ENCODE data around the gene KIF5C. TPM values are rescaled to one million over a fixed set of nuclear protein-coding genes. Genes with fewer than 3 reads are reported as not detected.

The KIF5C gene
- total RNA-seq, 3 donors from 2014 or later: 2.7 to 13.3 (median 6.2) TPM

GRCh38 chr2:149008381-149008780 lies 133.4 kb downstream of the KIF5C start:
- no peaks in the 10 kb centered on the region for H3K27me3 ChIP-seq
- DNase-seq (ENCODE audit: low spot score in 2 of 2): no peak
- H3K4me3 ChIP-seq: no peak overlapping the region
- H3K4me1 ChIP-seq: peaks cover 8 to 19% of the 10 kb centered on the region in 2 donors
- no peak overlapping the region for H3K27ac ChIP-seq
- TF ChIP-seq POLR2A (IDR thresholded peaks at IDR 0.05): no peak
- no peak for TF ChIP-seq POLR2AphosphoS5 (IDR thresholded peaks at IDR 0.05)
- TF ChIP-seq, protein P1, sequence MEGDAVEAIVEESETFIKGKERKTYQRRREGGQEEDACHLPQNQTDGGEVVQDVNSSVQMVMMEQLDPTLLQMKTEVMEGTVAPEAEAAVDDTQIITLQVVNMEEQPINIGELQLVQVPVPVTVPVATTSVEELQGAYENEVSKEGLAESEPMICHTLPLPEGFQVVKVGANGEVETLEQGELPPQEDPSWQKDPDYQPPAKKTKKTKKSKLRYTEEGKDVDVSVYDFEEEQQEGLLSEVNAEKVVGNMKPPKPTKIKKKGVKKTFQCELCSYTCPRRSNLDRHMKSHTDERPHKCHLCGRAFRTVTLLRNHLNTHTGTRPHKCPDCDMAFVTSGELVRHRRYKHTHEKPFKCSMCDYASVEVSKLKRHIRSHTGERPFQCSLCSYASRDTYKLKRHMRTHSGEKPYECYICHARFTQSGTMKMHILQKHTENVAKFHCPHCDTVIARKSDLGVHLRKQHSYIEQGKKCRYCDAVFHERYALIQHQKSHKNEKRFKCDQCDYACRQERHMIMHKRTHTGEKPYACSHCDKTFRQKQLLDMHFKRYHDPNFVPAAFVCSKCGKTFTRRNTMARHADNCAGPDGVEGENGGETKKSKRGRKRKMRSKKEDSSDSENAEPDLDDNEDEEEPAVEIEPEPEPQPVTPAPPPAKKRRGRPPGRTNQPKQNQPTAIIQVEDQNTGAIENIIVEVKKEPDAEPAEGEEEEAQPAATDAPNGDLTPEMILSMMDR (IDR thresholded peaks at IDR 0.05): no peak
- H3K9me3 ChIP-seq: no peaks in the 10 kb centered on the region
- no peaks in the 10 kb centered on the region for H3K36me3 ChIP-seq
- intact Hi-C loops (cut with DNase I; ENCODE audit: low total_unique reads): no loop called here

GRCh38 chr2:149009576-149010461 lies 134.8 kb downstream of the KIF5C start:
- Histone ChIP-seq H3K9me3 (no peaks in the 10 kb centered on the region), H3K27me3 (no peaks in the 10 kb centered on the region), H3K27ac (no peak overlapping the region), H3K36me3 (no peaks in the 10 kb centered on the region), H3K4me3 (no peak overlapping the region), H3K4me1 (peaks cover 8 to 11% of the 10 kb centered on the region in 2 donors)
- no peak for DNase-seq (ENCODE audit: low spot score in 2 of 2)
- intact Hi-C loops (cut with DNase I; ENCODE audit: low total_unique reads): loop anchor here (5.0 kb wide), 1 partner anchor 1232 kb away; no protein-coding TSS in a partner anchor
- TF ChIP-seq, protein P1 (IDR thresholded peaks at IDR 0.05): no peak
- no peak for TF ChIP-seq POLR2A (IDR thresholded peaks at IDR 0.05)
- TF ChIP-seq POLR2AphosphoS5 (IDR thresholded peaks at IDR 0.05): no peak

GRCh38 chr2:149012545-149012944 lies 137.5 kb downstream of the KIF5C start:
- Histone ChIP-seq H3K36me3 (no peaks in the 10 kb centered on the region), H3K4me3 (no peak overlapping the region), H3K27me3 (no peaks in the 10 kb centered on the region), H3K27ac (no peak overlapping the region), H3K9me3 (no peaks in the 10 kb centered on the region), H3K4me1 (no peaks in the 10 kb centered on the region)
- no peak for DNase-seq (ENCODE audit: low spot score in 2 of 2)
- TF ChIP-seq POLR2AphosphoS5 (IDR thresholded peaks at IDR 0.05) (no peak), POLR2A (IDR thresholded peaks at IDR 0.05) (no peak)
- TF ChIP-seq, protein P1 (IDR thresholded peaks at IDR 0.05): no peak
- intact Hi-C loops (cut with DNase I; ENCODE audit: low total_unique reads): loop anchor here (5.0 kb wide), 1 partner anchor 1230 kb away; no protein-coding TSS in a partner anchor

GRCh38 chr2:149015501-149015900 lies 140.5 kb downstream of the KIF5C start:
- Histone ChIP-seq H3K36me3 (no peaks in the 10 kb centered on the region), H3K27me3 (no peaks in the 10 kb centered on the region), H3K4me3 (no peak overlapping the region), H3K4me1 (no peaks in the 10 kb centered on the region), H3K27ac (no peak overlapping the region), H3K9me3 (no peaks in the 10 kb centered on the region)
- TF ChIP-seq POLR2A (IDR thresholded peaks at IDR 0.05) (no peak), POLR2AphosphoS5 (IDR thresholded peaks at IDR 0.05) (no peak)
- TF ChIP-seq, protein P1 (IDR thresholded peaks at IDR 0.05): no peak
- intact Hi-C loops (cut with DNase I; ENCODE audit: low total_unique reads): loop anchor here (1.0 to 5.0 kb wide), 2 partner anchors 11 to 1107 kb away; no protein-coding TSS in a partner anchor
- no peak for DNase-seq (ENCODE audit: low spot score in 2 of 2)

DNA sequence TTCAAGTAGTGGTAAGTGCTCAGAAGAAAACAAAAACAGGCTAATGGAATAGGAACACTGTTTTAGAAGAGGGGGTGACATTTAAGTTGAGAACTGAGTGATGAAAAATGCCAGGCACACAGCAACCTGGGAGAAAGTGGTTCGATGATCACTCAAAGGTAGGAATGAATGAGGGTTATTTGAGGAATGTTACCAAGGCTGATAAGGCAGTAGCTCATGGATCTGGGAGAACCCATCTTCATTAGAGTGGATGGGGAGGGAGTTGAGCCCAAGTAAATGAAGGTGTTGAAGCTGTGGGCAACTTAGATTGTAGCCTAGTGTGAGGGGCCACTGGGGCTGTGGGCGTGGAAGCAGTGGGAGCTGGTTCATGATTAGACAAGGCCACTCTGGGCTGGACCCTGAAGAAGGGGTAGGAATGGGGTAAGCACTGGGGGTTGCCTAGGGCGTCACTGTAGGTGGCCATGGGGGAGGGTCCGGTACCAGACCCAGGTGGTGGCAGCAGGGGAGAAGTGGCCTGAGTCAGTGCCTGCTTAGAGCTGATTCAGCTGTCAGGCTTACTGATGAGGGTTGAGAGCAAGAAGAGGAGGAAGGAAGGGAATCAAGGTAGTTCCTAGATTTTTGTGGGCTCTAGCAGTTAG lies 141.0 kb downstream of the KIF5C start:
- intact Hi-C loops (cut with DNase I; ENCODE audit: low total_unique reads): loop anchor here (1.0 to 5.0 kb wide), 2 partner anchors 12 to 1106 kb away; no protein-coding TSS in a partner anchor
- no peak for DNase-seq (ENCODE audit: low spot score in 2 of 2)
- Histone ChIP-seq H3K4me1 (no peaks in the 10 kb centered on the region), H3K27me3 (no peaks in the 10 kb centered on the region), H3K27ac (no peak overlapping the region), H3K4me3 (no peak overlapping the region), H3K36me3 (no peaks in the 10 kb centered on the region), H3K9me3 (no peaks in the 10 kb centered on the region)
- TF ChIP-seq POLR2AphosphoS5 (IDR thresholded peaks at IDR 0.05) (no peak), POLR2A (IDR thresholded peaks at IDR 0.05) (no peak)
- TF ChIP-seq, protein P1 (IDR thresholded peaks at IDR 0.05): no peak

Data from breast epithelium (tissue), 4 donors.